ENCODE measurements around the gene BRMS1.
"Not testable (repeated sequence)": the region's sequence is repeated elsewhere in the genome, so short reads cannot be mapped to it uniquely, and the experiment has no call there.

Gene BRMS1

GRCh38 chr11:66322732-66323427 lies 22.0 kb downstream of the BRMS1 start:
- no peak for DNase-seq

- no peak for DNase-seq
Measured at GRCh38 chr11:66321606-66322005, 23.3 kb downstream of the BRMS1 start.

GRCh38 chr11:66320748-66321147 lies 24.2 kb downstream of the BRMS1 start:
- not testable (repeated sequence) for DNase-seq

GRCh38 chr11:66320289-66320688 lies 24.6 kb downstream of the BRMS1 start:
- DNase-seq: not testable (repeated sequence)

- DNase-seq: no peak
Measured at GRCh38 chr11:66318600-66318970, 26.3 kb downstream of the BRMS1 start.

- DNase-seq: peak; percentile 63 to 89 (median 81)
Measured at GRCh38 chr11:66317723-66318599, 26.9 kb downstream of the BRMS1 start.

- DNase-seq: peak; percentile 31 to 87 (median 67)
Measured at GRCh38 chr11:66317322-66317722, 27.6 kb downstream of the BRMS1 start.

GRCh38 chr11:66316849-66317251 lies 28.1 kb downstream of the BRMS1 start, which contains the start of gene CD248:
TSS of gene CD248 (minus strand) at chr11:66317044. CDS start at chr11:66317027, 17 bp downstream.
- peak in 2 of 6 experiments; percentile 35 to 46 for DNase-seq

- DNase-seq: no peak
Measured at GRCh38 chr11:66315921-66316811, 28.7 kb downstream of the BRMS1 start.

- DNase-seq: no peak
Measured at GRCh38 chr11:66315498-66315885, 29.4 kb downstream of the BRMS1 start.

- DNase-seq: no peak
Measured at GRCh38 chr11:66314561-66315497, 30.1 kb downstream of the BRMS1 start.

- no peak for DNase-seq
Measured at GRCh38 chr11:66314186-66314501, 30.8 kb downstream of the BRMS1 start.

- no peak for DNase-seq
Measured at GRCh38 chr11:66313321-66314185, 31.4 kb downstream of the BRMS1 start.

GRCh38 chr11:66312549-66313320 lies 32.2 kb downstream of the BRMS1 start:
- peak; percentile 98 to 100 (median 100) for DNase-seq

- DNase-seq: peak; percentile 98 to 100 (median 99)
Measured at GRCh38 chr11:66311965-66312548, 32.8 kb downstream of the BRMS1 start.

GRCh38 chr11:66311470-66311964 lies 33.4 kb downstream of the BRMS1 start:
- DNase-seq: no peak

GRCh38 chr11:66310803-66311440 lies 34.0 kb downstream of the BRMS1 start:
- not testable (repeated sequence) for DNase-seq

GRCh38 chr11:66310324-66310723 lies 34.6 kb downstream of the BRMS1 start:
- DNase-seq: no peak

GRCh38 chr11:66309475-66309874 lies 35.4 kb downstream of the BRMS1 start:
- DNase-seq: no peak

Measured in stimulated activated naive CD4-positive, alpha-beta T cell (primary cell).